Central memory CD8-positive, alpha-beta T cell (primary cell): ENCODE data around the gene TPM2.

ENCODE experiments used
- ATAC-seq: fragments of 150-1000 bp; cut with Tn5 transposase; replicated peaks from 2 replicates; pipeline ENCODE4 v1.10.0; 2022; ENCODE audit warnings: mild to moderate bottlenecking, moderate FRiP score, moderate number of reproducible peaks; ENCODE audit not compliant: poor library complexity, severe bottlenecking; ENCODE audit errors: extremely low read depth
- DNase-seq, 2 donors: peaks; one replicate each; pipeline ENCODE4 v3.0.0; 2021; ENCODE audit warnings: low spot score in 2 of 2
- H3K27ac Mint-ChIP-seq: one replicate; pipeline ENCODE4 v1.8.0; 2022; ENCODE audit warnings: low read depth, mild to moderate bottlenecking, moderate library complexity, mixed read lengths
- H3K27me3 Mint-ChIP-seq: one replicate; pipeline ENCODE4 v1.8.0; 2022; ENCODE audit warnings: mixed read lengths
- H3K36me3 Mint-ChIP-seq: one replicate; pipeline ENCODE4 v1.8.0; 2022; ENCODE audit warnings: mild to moderate bottlenecking, moderate library complexity, mixed read lengths; ENCODE audit not compliant: insufficient read depth
- H3K4me1 Mint-ChIP-seq: one replicate; pipeline ENCODE4 v1.8.0; 2022; ENCODE audit warnings: mixed read lengths
- H3K4me3 Mint-ChIP-seq: one replicate; pipeline ENCODE4 v1.8.0; 2022; ENCODE audit warnings: mild to moderate bottlenecking, moderate library complexity, mixed read lengths
- H3K9me3 Mint-ChIP-seq: one replicate; pipeline ENCODE4 v1.8.0; 2022; ENCODE audit warnings: mixed read lengths

TPM2 gene

GRCh38 chr9:35700031-35700430 is 10.3 kb upstream of the TPM2 start:
- DNase-seq: no peak
- H3K9me3 Mint-ChIP-seq: no peaks in the 10 kb centered on the region
- peaks cover 17% of the 10 kb centered on the region for H3K4me1 Mint-ChIP-seq
- ATAC-seq: no peak
- no peaks in the 10 kb centered on the region for H3K27me3 Mint-ChIP-seq
- no peak overlapping the region for H3K27ac Mint-ChIP-seq
- H3K36me3 Mint-ChIP-seq: peaks cover 30% of the 10 kb centered on the region
- no peak overlapping the region for H3K4me3 Mint-ChIP-seq

DNA sequence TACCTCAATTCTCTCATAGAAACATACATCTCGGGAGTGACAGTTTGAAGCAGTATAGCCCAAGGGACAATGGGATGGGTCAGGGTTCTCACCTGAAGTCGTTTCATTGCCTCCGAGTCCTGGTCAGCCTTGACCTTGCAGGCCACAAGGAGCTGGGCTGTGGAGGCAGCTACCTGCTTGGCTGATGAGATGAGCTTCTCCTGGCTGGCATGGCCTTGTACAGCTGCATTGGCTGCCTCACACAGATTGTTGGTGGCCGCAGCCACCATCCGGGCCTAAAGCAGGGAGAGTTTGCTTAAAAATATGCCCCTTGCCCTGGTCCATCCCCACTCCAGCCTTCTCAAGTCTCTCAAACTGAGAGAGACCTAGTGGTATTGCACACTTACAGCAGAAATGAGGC is 8.5 kb upstream of the TPM2 start:
- no peak overlapping the region for H3K27ac Mint-ChIP-seq
- no peak overlapping the region for H3K4me3 Mint-ChIP-seq

GRCh38 chr9:35697486-35697885 is 7.8 kb upstream of the TPM2 start:
- ATAC-seq (no peak), DNase-seq (no peak)
- H3K27ac Mint-ChIP-seq: no peak overlapping the region
- H3K36me3 Mint-ChIP-seq: peaks cover 11% of the 10 kb centered on the region
- no peaks in the 10 kb centered on the region for H3K9me3 Mint-ChIP-seq
- H3K27me3 Mint-ChIP-seq: no peaks in the 10 kb centered on the region
- H3K4me1 Mint-ChIP-seq: peaks cover 17% of the 10 kb centered on the region
- no peak overlapping the region for H3K4me3 Mint-ChIP-seq

More for the DNA sequence above, 8.5 kb upstream of the TPM2 start:
- ATAC-seq: no peak
- H3K27me3 Mint-ChIP-seq: no peaks in the 10 kb centered on the region
- DNase-seq: no peak
- peaks cover 19% of the 10 kb centered on the region for H3K36me3 Mint-ChIP-seq
- H3K4me1 Mint-ChIP-seq: peaks cover 17% of the 10 kb centered on the region
- no peaks in the 10 kb centered on the region for H3K9me3 Mint-ChIP-seq

DNA sequence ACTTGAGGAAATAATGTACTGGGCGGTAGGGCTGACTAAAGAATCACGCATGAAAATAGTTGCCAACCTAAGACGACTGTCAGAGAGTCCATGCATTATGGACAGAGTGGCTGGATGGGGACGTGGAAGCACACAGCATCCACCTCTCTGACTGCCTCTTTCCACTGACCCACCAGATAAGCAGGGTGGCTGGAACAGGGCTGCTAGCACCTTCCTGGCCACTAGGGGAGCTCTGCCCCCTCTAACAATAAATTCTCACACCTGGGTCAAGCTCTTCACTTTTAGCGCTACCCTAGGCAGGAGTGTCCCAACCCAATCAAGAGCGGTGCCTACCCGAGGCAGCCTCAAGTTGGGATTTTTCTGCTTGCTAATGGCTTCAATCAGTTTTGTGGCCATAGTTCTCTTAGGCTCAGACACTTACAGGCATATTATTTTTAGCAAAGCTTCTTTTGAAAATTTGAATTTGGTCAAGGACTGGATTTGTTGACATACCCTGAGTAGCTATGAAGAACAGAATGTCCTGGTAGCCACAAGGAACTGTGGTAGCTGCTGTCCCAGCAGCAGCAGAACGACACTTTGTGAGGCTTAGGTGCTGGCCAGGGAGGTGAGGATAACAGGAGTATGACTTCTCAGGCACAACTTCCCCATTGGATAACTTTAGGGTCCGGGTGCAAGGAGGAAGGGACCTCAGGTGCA is 6.9 kb upstream of the TPM2 start:
- no peak overlapping the region for H3K4me3 Mint-ChIP-seq
- H3K36me3 Mint-ChIP-seq: peaks cover 9% of the 10 kb centered on the region
- DNase-seq (peak; percentile 27 to 40), ATAC-seq (peak; percentile 72)
- H3K9me3 Mint-ChIP-seq: no peaks in the 10 kb centered on the region
- H3K27ac Mint-ChIP-seq: no peak overlapping the region
- H3K4me1 Mint-ChIP-seq: peaks cover 22% of the 10 kb centered on the region
- no peaks in the 10 kb centered on the region for H3K27me3 Mint-ChIP-seq

DNA sequence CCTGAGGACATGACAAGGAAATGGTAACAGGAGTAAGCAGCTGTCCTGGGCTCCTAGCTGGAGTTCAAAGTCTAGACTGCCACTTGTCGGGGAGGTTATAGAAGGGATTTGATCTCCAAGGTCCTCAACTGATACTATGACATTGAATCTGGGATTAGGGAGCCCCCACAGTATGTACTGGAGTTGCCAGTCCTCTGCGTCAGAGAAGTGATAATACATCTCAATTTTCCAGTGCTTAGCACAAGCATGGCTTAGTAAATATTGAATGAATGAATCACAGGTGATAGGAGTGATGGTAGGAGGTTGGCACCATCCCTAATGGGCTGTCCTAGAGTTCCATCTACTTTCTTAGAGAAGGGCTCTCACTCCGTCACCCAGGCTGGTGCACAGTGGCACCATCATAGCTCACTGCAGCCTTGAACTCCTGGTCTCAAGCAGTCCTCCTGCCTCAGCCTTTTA is 6.2 kb upstream of the TPM2 start:
- ATAC-seq (no peak), DNase-seq (no peak)
- peaks cover 29% of the 10 kb centered on the region for H3K4me1 Mint-ChIP-seq
- no peak overlapping the region for H3K4me3 Mint-ChIP-seq
- H3K9me3 Mint-ChIP-seq: no peaks in the 10 kb centered on the region
- H3K27ac Mint-ChIP-seq: no peak overlapping the region
- H3K27me3 Mint-ChIP-seq: no peaks in the 10 kb centered on the region
- H3K36me3 Mint-ChIP-seq: peaks cover 11% of the 10 kb centered on the region

DNA sequence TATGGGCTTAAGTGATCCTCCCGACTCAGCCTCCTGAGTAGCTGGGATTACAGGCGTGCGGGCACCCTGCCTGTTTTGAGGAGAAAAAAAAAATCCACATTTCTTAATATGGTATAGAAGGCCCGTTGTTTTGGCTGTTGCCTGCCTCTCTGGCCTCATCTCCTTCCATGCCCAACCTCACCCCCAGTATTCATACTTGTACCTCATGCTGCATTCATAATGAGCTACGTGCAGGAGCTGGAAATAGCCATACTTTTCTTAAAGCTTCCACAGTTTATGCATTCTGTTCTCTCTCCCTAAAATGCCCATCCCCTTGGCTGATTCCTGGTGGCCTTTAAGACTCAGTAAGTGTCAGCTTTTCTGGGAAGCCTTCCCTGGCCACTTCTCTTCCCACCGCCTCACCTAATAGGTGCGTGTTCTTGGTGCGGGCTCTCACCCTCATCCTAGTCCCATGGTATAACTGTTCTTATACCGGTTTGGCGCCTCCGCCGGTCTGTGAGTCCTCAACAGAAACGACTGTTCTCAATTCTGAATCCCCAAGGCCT is 2.1 kb upstream of the TPM2 start:
- no peak for DNase-seq
- H3K27me3 Mint-ChIP-seq: no peaks in the 10 kb centered on the region
- peaks cover 5% of the 10 kb centered on the region for H3K36me3 Mint-ChIP-seq
- H3K9me3 Mint-ChIP-seq: no peaks in the 10 kb centered on the region
- peaks cover 33% of the 10 kb centered on the region for H3K4me1 Mint-ChIP-seq
- ATAC-seq: no peak
- H3K27ac Mint-ChIP-seq: peak overlapping the region; percentile 80
- H3K4me3 Mint-ChIP-seq: peak overlapping the region; percentile 85

DNA sequence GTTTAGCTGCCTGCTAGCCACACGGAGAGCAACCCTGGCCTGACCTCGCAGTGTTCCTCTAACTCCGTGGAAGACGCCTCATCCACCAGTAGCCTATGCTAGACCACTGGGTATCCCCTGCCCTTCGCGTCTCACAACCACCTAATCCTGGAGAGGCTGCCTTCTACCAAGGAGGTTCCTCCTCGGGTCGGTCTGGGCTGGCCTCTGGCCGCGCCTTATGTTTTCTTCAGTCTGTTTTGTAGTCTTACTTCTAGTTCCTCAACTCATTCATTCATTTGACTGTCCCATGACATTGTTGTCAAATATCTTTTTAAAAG is 1.6 kb upstream of the TPM2 start:
- DNase-seq: no peak
- Mint-ChIP-seq H3K9me3 (no peaks in the 10 kb centered on the region), H3K36me3 (peaks cover 4% of the 10 kb centered on the region), H3K4me1 (peaks cover 28% of the 10 kb centered on the region), H3K27ac (peak overlapping the region; percentile 80), H3K4me3 (peak overlapping the region; percentile 85), H3K27me3 (no peaks in the 10 kb centered on the region)
- ATAC-seq: no peak

DNA sequence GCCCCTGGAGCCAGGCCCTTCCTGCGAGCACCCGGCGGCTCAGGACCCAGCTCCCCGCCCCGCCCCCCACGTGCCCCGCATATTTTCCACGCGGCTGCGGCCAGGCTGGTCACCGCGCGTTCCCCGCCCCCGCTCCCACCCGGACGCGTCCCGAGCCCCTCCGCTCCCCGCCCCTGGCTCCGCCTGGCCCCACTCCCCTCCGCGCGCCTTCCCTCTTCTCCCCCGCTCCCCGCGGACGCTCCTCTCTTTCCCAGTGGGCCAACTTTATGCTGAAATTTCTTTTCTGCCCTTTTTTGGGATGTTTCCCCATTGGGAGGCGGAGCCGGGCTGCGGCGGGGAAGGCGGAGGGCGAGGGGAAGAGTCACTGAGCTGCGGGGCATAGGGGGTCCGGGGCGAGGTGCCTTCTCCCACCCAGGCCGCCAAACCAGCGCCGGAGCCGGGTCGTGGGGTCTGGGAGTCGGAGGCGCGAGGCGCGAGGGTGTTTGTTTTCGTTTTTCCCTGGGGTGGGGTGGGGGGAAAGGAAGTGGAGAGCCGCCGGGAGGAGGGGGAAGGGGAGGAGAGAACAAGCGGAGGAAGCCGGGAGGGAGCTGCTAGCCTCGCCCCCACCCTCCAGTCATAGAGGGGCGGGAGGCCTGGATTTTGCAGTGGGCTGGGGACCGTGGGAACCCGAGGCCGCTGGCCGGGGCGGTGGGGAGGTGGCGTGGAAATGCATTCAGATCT is 1.0 kb upstream of the TPM2 start:
- Mint-ChIP-seq H3K4me3 (peak overlapping the region; percentile 85), H3K27ac (peak overlapping the region; percentile 80), H3K27me3 (no peaks in the 10 kb centered on the region), H3K9me3 (no peaks in the 10 kb centered on the region), H3K4me1 (peaks cover 27% of the 10 kb centered on the region), H3K36me3 (peaks cover 7% of the 10 kb centered on the region)
- DNase-seq: no peak
- peak; percentile 40 for ATAC-seq

- ATAC-seq: no peak
- no peaks in the 10 kb centered on the region for H3K27me3 Mint-ChIP-seq
- H3K4me3 Mint-ChIP-seq: peak overlapping the region; percentile 85
- H3K4me1 Mint-ChIP-seq: peaks cover 27% of the 10 kb centered on the region
- peak overlapping the region; percentile 22 for H3K27ac Mint-ChIP-seq
- H3K9me3 Mint-ChIP-seq: no peaks in the 10 kb centered on the region
- peaks cover 7% of the 10 kb centered on the region for H3K36me3 Mint-ChIP-seq
- DNase-seq: no peak
Measured at GRCh38 chr9:35690294-35690613, 529 bp upstream of the TPM2 start.

DNA sequence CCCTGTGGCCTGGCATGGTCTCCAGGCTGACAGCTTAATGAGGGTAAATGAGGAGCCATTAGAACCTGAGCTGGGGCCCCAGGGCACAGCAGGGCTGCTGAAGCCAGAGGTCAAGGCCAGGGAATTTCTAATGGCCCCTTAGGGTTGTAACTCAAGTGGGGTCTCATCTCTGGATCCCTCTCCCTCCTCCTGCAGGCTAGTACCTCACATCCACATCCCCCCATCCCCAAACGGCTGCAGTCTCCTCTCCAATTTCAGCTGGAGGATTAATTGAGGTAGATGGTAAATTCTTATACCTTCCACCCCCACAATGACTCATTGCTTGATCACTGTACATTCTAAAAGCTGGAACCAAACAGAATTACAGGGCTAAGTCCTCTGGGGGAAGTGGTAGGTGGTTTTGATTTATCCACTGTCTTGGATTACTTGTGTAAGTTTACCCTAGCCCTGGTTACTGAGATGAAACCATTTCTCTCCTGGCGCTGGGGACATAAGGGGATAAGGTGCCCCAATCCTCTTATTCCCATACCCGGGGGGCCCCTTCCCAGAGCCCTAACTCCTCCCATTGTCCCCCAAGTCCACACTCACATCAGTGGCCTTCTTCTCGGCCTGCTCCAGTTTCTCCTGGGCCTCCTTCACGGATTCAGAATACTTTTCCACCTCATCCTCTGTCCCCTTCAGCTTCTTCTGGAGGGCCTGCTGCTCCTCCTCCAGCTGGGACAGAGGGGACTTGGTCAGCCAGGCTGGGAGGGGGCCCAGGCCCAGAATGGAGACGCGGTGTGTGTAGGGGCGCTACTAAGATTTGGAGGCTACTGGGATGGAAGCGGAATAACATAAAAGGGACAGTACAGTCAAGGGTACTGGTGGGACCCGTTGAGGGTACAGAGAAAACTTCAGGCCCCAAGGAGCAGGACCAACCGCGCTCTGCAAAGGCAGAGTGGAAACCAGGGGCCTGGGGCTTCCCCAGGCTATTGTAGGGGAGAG is 875 bp downstream of the TPM2 start:
- DNase-seq: no peak
- H3K4me3 Mint-ChIP-seq: peak overlapping the region; percentile 71
- peaks cover 27% of the 10 kb centered on the region for H3K4me1 Mint-ChIP-seq
- peaks cover 7% of the 10 kb centered on the region for H3K36me3 Mint-ChIP-seq
- no peak for ATAC-seq
- no peak overlapping the region for H3K27ac Mint-ChIP-seq
- H3K27me3 Mint-ChIP-seq: no peaks in the 10 kb centered on the region
- H3K9me3 Mint-ChIP-seq: no peaks in the 10 kb centered on the region

GRCh38 chr9:35687972-35688557 is 1.7 kb downstream of the TPM2 start:
- no peak overlapping the region for H3K27ac Mint-ChIP-seq
- H3K27me3 Mint-ChIP-seq: no peaks in the 10 kb centered on the region
- DNase-seq (no peak), ATAC-seq (no peak)
- H3K4me3 Mint-ChIP-seq: no peak overlapping the region
- no peaks in the 10 kb centered on the region for H3K9me3 Mint-ChIP-seq
- H3K36me3 Mint-ChIP-seq: peaks cover 7% of the 10 kb centered on the region
- H3K4me1 Mint-ChIP-seq: peaks cover 27% of the 10 kb centered on the region

DNA sequence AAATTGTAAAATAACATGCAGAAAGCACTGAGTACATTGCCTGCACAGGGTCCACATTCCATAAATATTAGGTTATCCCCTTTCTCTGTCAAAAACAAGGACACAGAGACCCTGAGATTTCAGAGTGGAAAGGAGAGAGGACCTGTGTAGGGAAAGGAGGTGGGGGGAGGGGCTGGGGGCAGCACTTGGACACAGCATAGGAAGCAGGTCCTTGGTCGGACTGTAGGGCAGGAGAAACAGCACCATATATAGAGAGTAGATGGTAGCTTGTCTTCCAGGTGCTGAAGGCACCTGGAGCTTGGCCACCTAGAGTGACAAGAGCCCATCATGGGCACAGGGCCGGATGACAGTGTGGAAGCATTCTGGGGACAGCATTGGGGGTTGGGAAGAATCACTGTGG is 2.4 kb downstream of the TPM2 start:
- H3K36me3 Mint-ChIP-seq: peaks cover 7% of the 10 kb centered on the region
- peaks cover 27% of the 10 kb centered on the region for H3K4me1 Mint-ChIP-seq
- ATAC-seq (no peak), DNase-seq (no peak)
- H3K27ac Mint-ChIP-seq: no peak overlapping the region
- no peak overlapping the region for H3K4me3 Mint-ChIP-seq
- H3K27me3 Mint-ChIP-seq: no peaks in the 10 kb centered on the region
- H3K9me3 Mint-ChIP-seq: no peaks in the 10 kb centered on the region
